ENCODE measurements around the gene TCF7L1.
"Not testable (repeated sequence)": the region's sequence is repeated elsewhere in the genome, so short reads cannot be mapped to it uniquely, and the experiment has no call there.

The TCF7L1 gene

GRCh38 chr2:85112906-85113625, 20.1 kb upstream of the TCF7L1 start:
- in situ Hi-C loops (cut with MboI; ENCODE audit: low pct_unique_long_range_greater_than_20kb, low sequenced_read_pairs, unreplicated experiment), result no loop called here
- no peak for DNase-seq (ENCODE audit: low spot score)
- TF ChIP-seq CTCF (IDR thresholded peaks at IDR 0.05; ENCODE audit: extremely low read depth, insufficient read depth, missing control alignments), result no peak

- DNase-seq (ENCODE audit: low spot score), result no peak
- no peak for TF ChIP-seq CTCF (IDR thresholded peaks at IDR 0.05; ENCODE audit: extremely low read depth, insufficient read depth, missing control alignments)
- in situ Hi-C loops (cut with MboI; ENCODE audit: low pct_unique_long_range_greater_than_20kb, low sequenced_read_pairs, unreplicated experiment), result no loop called here
These were observed 18.4 kb upstream of the TCF7L1 start for GRCh38 chr2:85114586-85115330.

GRCh38 chr2:85116207-85116606, 17.0 kb upstream of the TCF7L1 start:
- no peak for TF ChIP-seq CTCF (IDR thresholded peaks at IDR 0.05; ENCODE audit: extremely low read depth, insufficient read depth, missing control alignments)
- DNase-seq (ENCODE audit: low spot score), result no peak
- in situ Hi-C loops (cut with MboI; ENCODE audit: low pct_unique_long_range_greater_than_20kb, low sequenced_read_pairs, unreplicated experiment), result no loop called here

- no peak for TF ChIP-seq CTCF (IDR thresholded peaks at IDR 0.05; ENCODE audit: extremely low read depth, insufficient read depth, missing control alignments)
- in situ Hi-C loops (cut with MboI; ENCODE audit: low pct_unique_long_range_greater_than_20kb, low sequenced_read_pairs, unreplicated experiment), result no loop called here
- no peak for DNase-seq (ENCODE audit: low spot score)
These were observed 13.3 kb upstream of the TCF7L1 start for GRCh38 chr2:85119900-85120299.

GRCh38 chr2:85120363-85120762, 12.8 kb upstream of the TCF7L1 start:
- in situ Hi-C loops (cut with MboI; ENCODE audit: low pct_unique_long_range_greater_than_20kb, low sequenced_read_pairs, unreplicated experiment), result no loop called here

GRCh38 chr2:85126462-85126861, 6.7 kb upstream of the TCF7L1 start:
- in situ Hi-C loops (cut with MboI; ENCODE audit: low pct_unique_long_range_greater_than_20kb, low sequenced_read_pairs, unreplicated experiment); DNase-seq (ENCODE audit: low spot score): not testable (repeated sequence)

More at GRCh38 chr2:85120363-85120762, 12.8 kb upstream of the TCF7L1 start:
- TF ChIP-seq CTCF (IDR thresholded peaks at IDR 0.05; ENCODE audit: extremely low read depth, insufficient read depth, missing control alignments), result no peak
- DNase-seq (ENCODE audit: low spot score), result no peak

GRCh38 chr2:85129861-85130260, 3.3 kb upstream of the TCF7L1 start:
- no peak for DNase-seq (ENCODE audit: low spot score)
- no peak for TF ChIP-seq CTCF (IDR thresholded peaks at IDR 0.05; ENCODE audit: extremely low read depth, insufficient read depth, missing control alignments)
- in situ Hi-C loops (cut with MboI; ENCODE audit: low pct_unique_long_range_greater_than_20kb, low sequenced_read_pairs, unreplicated experiment), result no loop called here
